ENCODE measurements around the gene RC3H1. TPM values are rescaled to one million over a fixed set of nuclear protein-coding genes. Genes with fewer than 3 reads are reported as not detected.

RC3H1 gene
- total and polyA plus RNA-seq, 2 of the 8 experiments (the other 6 are each of a cell fraction or from before 2014, with no cell fraction given) = 7.4 to 32.2 TPM

DNA sequence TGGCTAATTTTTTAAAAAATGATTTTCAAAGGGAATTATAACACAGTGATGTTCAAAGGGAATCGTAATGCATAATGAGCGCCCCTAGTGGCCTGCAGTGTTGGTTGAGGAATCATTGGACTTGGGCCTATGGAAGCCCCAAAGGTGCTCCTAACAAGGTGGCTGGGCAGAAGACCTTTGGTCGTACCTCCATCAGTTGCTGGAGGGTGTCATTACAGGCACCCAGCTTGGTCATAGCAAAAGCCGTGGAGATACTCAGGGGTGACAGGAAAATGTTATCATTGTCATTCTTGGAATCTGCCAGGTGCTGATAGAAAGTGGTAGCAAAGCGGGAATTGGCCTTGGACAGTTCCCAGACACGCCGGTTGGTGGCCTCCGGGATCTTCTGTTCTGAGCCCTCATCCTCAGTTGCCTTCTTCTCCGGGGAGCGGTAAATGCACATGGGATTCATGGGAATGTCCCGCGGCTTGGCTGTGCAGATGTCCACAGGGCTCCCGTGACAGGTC lies 107.7 kb downstream of the RC3H1 start:
- Histone ChIP-seq H2AFZ (ENCODE audit: low read length) (no peak overlapping the region), H3K18ac (ENCODE audit: extremely low read depth, low read length) (no peak overlapping the region), H3K56ac (replicated peaks; ENCODE audit: insufficient read length, low read depth, low read length) (no peak overlapping the region), H3K79me1 (ENCODE audit: low read depth, low read length) (no peaks in the 10 kb centered on the region), H3K4ac (replicated peaks; ENCODE audit: insufficient read length, low read depth, low read length) (no peak overlapping the region), H4K8ac (ENCODE audit: extremely low read depth, insufficient read depth, low read length) (no peak overlapping the region), H4K5ac (ENCODE audit: insufficient read length, low read depth, low read length) (no peak overlapping the region), H2AK5ac (ENCODE audit: low read depth, low read length) (no peak overlapping the region), H2BK15ac (ENCODE audit: low read length) (no peak overlapping the region), H4K91ac (replicated peaks; ENCODE audit: insufficient read length, low read length) (no peak overlapping the region), H3K14ac (ENCODE audit: insufficient read length) (no peak overlapping the region), H3K23ac (ENCODE audit: insufficient read length) (no peak overlapping the region), H4K20me1 (replicated peaks in 1 of 2; ENCODE audit: control insufficient read depth in 1 of 2, insufficient read depth in 2 of 2, low read length in 2 of 2) (no peaks in the 10 kb centered on the region), H3K4me3 (ENCODE audit: extremely low read depth in 1 of 4, insufficient read depth in 2 of 4, low read depth in 3 of 4, low read length in 4 of 4) (no peak overlapping the region), H2BK5ac (ENCODE audit: low read depth, low read length) (no peak overlapping the region), H3K9me3 (ENCODE audit: insufficient read depth in 2 of 2, low read depth in 1 of 2, low read length in 1 of 2) (no peaks in the 10 kb centered on the region), H3K23me2 (ENCODE audit: low read depth, low read length) (no peaks in the 10 kb centered on the region), H2BK20ac (ENCODE audit: low read length) (no peak overlapping the region), H3K79me2 (ENCODE audit: control insufficient read depth in 1 of 2, insufficient read depth in 2 of 2, low read length in 2 of 2) (no peaks in the 10 kb centered on the region), H2BK120ac (replicated peaks; ENCODE audit: low read depth, low read length) (no peak overlapping the region), H3K27ac (ENCODE audit: low read depth, low read length) (no peak overlapping the region), H3K36me3 (ENCODE audit: control insufficient read depth in 2 of 4, insufficient read depth in 4 of 4, low read length in 3 of 4) (no peaks in the 10 kb centered on the region), H3K9ac (replicated peaks in 1 of 4; ENCODE audit: extremely low read depth in 1 of 4, low read depth in 3 of 4, low read length in 3 of 4) (no peak overlapping the region), H3K4me2 (ENCODE audit: insufficient read depth in 1 of 2, low read depth in 2 of 2, low read length in 2 of 2) (no peak overlapping the region), H3K4me1 (replicated peaks in 1 of 4; ENCODE audit: control insufficient read depth in 3 of 4, insufficient read depth in 4 of 4, low read length in 3 of 4) (no peaks in the 10 kb centered on the region; a peak in 1 of 7 replicates), H2BK12ac (ENCODE audit: low read depth, low read length) (no peak overlapping the region), H3K27me3 (replicated peaks in 1 of 4; ENCODE audit: control insufficient read depth in 3 of 4, extremely low read depth in 1 of 4, insufficient read depth in 3 of 4, low read length in 3 of 4) (no peaks in the 10 kb centered on the region)
- WGBS, 2 experiments (ENCODE audit: extremely low coverage in 1 of 2, insufficient coverage in 1 of 2, insufficient read length in 1 of 2, insufficient replicate concordance in 2 of 2, low coverage in 1 of 2, low lambda C conversion rate in 2 of 2, missing lambda C conversion rate in 1 of 2) = 82% methylated on average over 13 of the region's 13 CpGs; no CpG with 5 or more reads in 1 of the 2 experiments
- CTCF ChIA-PET (ENCODE audit: partially characterized antibody) = interaction anchor here (0.6 to 2.6 kb wide), 21 partner anchors 9 to 1262 kb away, joined by 3 to 18 read pairs (median 4); partner anchors contain the start of gene ZBTB37
- POLR2A ChIA-PET (ENCODE audit: partially characterized antibody) = interaction anchor here (1.6 to 2.5 kb wide), 3 partner anchors 12 to 51 kb away, joined by 3 to 14 read pairs (median 7); partner anchors contain the start of genes GAS5 and ZBTB37
- DNase-seq (ENCODE audit: low read depth in 1 of 2, low spot score in 2 of 2) (peak; percentile 3 to 56), FAIRE-seq (no peak)
- peak; percentile 45 to 54 for TF ChIP-seq RAD21 (IDR thresholded peaks at IDR 0.05 in 1 of 2, conservative IDR thresholded peaks at IDR 0.05 in 1 of 2; ENCODE audit: low read depth in 2 of 2, low read length in 2 of 2)
- TF ChIP-seq, protein P1, sequence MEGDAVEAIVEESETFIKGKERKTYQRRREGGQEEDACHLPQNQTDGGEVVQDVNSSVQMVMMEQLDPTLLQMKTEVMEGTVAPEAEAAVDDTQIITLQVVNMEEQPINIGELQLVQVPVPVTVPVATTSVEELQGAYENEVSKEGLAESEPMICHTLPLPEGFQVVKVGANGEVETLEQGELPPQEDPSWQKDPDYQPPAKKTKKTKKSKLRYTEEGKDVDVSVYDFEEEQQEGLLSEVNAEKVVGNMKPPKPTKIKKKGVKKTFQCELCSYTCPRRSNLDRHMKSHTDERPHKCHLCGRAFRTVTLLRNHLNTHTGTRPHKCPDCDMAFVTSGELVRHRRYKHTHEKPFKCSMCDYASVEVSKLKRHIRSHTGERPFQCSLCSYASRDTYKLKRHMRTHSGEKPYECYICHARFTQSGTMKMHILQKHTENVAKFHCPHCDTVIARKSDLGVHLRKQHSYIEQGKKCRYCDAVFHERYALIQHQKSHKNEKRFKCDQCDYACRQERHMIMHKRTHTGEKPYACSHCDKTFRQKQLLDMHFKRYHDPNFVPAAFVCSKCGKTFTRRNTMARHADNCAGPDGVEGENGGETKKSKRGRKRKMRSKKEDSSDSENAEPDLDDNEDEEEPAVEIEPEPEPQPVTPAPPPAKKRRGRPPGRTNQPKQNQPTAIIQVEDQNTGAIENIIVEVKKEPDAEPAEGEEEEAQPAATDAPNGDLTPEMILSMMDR (IDR thresholded peaks at IDR 0.05; ENCODE audit: control extremely low read depth in 1 of 3, insufficient read depth in 1 of 3, low read depth in 1 of 3, low read length in 3 of 3) = peak; percentile 56 to 80 (median 59)
- no peak for TF ChIP-seq SP1 (IDR thresholded peaks at IDR 0.05; ENCODE audit: low read depth, low read length)
- TF ChIP-seq SP2 (IDR thresholded peaks at IDR 0.05; ENCODE audit: low read length) = no peak

All from H1 (cell line).